Measurements from ENCODE around the gene B4GALT2. TPM values are rescaled to one million over a fixed set of nuclear protein-coding genes. Genes with fewer than 3 reads are reported as not detected.

B4GALT2 gene
- total and polyA plus RNA-seq, 2 donors, result 7.3 to 10.3 TPM

- Histone ChIP-seq H3K36me3 (ENCODE audit: control insufficient read depth in 2 of 2, insufficient read depth in 2 of 2, low read length in 1 of 2) (peaks cover 11 to 15% of the 10 kb centered on the region in 2 donors), H3K4me3 (ENCODE audit: low read length in 2 of 2) (no peak overlapping the region), H3K9me3 (ENCODE audit: control insufficient read depth in 2 of 2, insufficient read depth in 1 of 2, low read length in 1 of 2) (no peaks in the 10 kb centered on the region), H3K27ac (ENCODE audit: low read depth in 1 of 2, low read length in 1 of 2) (no peak overlapping the region), H3K4me1 (ENCODE audit: control insufficient read depth in 2 of 2, insufficient read depth in 2 of 2, low read length in 2 of 2) (peaks cover 5 to 8% of the 10 kb centered on the region in 2 donors), H3K27me3 (ENCODE audit: control insufficient read depth in 2 of 2, insufficient read depth in 1 of 2, low read length in 1 of 2) (no peaks in the 10 kb centered on the region)
- no peak for DNase-seq (ENCODE audit: low read depth in 6 of 9, low spot score in 9 of 9)
- WGBS, result 96% methylated on average over 8 of the region's 8 CpGs
Observed at GRCh38 chr1:43952731-43953346, 26.2 kb upstream of the B4GALT2 start.

- WGBS, result 95% methylated on average over 3 of the region's 3 CpGs
- no peak overlapping the region for H3K4me3 ChIP-seq (ENCODE audit: low read length in 2 of 2)
- peaks cover 13 to 17% of the 10 kb centered on the region in 2 donors for H3K36me3 ChIP-seq (ENCODE audit: control insufficient read depth in 2 of 2, insufficient read depth in 2 of 2, low read length in 1 of 2)
- DNase-seq (ENCODE audit: low read depth in 6 of 9, low spot score in 9 of 9), result no peak
- no peak overlapping the region for H3K27ac ChIP-seq (ENCODE audit: low read depth in 1 of 2, low read length in 1 of 2)
- peaks cover 0 to 4% of the 10 kb centered on the region in 2 donors for H3K4me1 ChIP-seq (ENCODE audit: control insufficient read depth in 2 of 2, insufficient read depth in 2 of 2, low read length in 2 of 2)
- no peaks in the 10 kb centered on the region for H3K27me3 ChIP-seq (ENCODE audit: control insufficient read depth in 2 of 2, insufficient read depth in 1 of 2, low read length in 1 of 2)
- H3K9me3 ChIP-seq (ENCODE audit: control insufficient read depth in 2 of 2, insufficient read depth in 1 of 2, low read length in 1 of 2), result no peaks in the 10 kb centered on the region
Observed at GRCh38 chr1:43953361-43953760, 25.6 kb upstream of the B4GALT2 start.

GRCh38 chr1:43954036-43954435 lies 25.0 kb upstream of the B4GALT2 start:
- peaks cover 19 to 24% of the 10 kb centered on the region in 2 donors for H3K36me3 ChIP-seq (ENCODE audit: control insufficient read depth in 2 of 2, insufficient read depth in 2 of 2, low read length in 1 of 2)
- WGBS, result 96% methylated on average over 5 of the region's 5 CpGs

GRCh38 chr1:43956234-43956633 lies 22.8 kb upstream of the B4GALT2 start:
- no peaks in the 10 kb centered on the region for H3K9me3 ChIP-seq (ENCODE audit: control insufficient read depth in 2 of 2, insufficient read depth in 1 of 2, low read length in 1 of 2)
- H3K36me3 ChIP-seq (ENCODE audit: control insufficient read depth in 2 of 2, insufficient read depth in 2 of 2, low read length in 1 of 2), result peaks cover 21 to 28% of the 10 kb centered on the region in 2 donors
- no peak overlapping the region for H3K27ac ChIP-seq (ENCODE audit: low read depth in 1 of 2, low read length in 1 of 2)
- 99% methylated on average over 8 of the region's 8 CpGs for WGBS
- DNase-seq (ENCODE audit: low read depth in 6 of 9, low spot score in 9 of 9), result no peak
- H3K4me3 ChIP-seq (ENCODE audit: low read length in 2 of 2), result no peak overlapping the region
- no peaks in the 10 kb centered on the region for H3K27me3 ChIP-seq (ENCODE audit: control insufficient read depth in 2 of 2, insufficient read depth in 1 of 2, low read length in 1 of 2)
- H3K4me1 ChIP-seq (ENCODE audit: control insufficient read depth in 2 of 2, insufficient read depth in 2 of 2, low read length in 2 of 2), result no peaks in the 10 kb centered on the region

More at GRCh38 chr1:43954036-43954435, 25.0 kb upstream of the B4GALT2 start:
- no peak overlapping the region for H3K27ac ChIP-seq (ENCODE audit: low read depth in 1 of 2, low read length in 1 of 2)
- H3K27me3 ChIP-seq (ENCODE audit: control insufficient read depth in 2 of 2, insufficient read depth in 1 of 2, low read length in 1 of 2), result no peaks in the 10 kb centered on the region
- no peaks in the 10 kb centered on the region for H3K4me1 ChIP-seq (ENCODE audit: control insufficient read depth in 2 of 2, insufficient read depth in 2 of 2, low read length in 2 of 2)
- no peak for DNase-seq (ENCODE audit: low read depth in 6 of 9, low spot score in 9 of 9)
- no peaks in the 10 kb centered on the region for H3K9me3 ChIP-seq (ENCODE audit: control insufficient read depth in 2 of 2, insufficient read depth in 1 of 2, low read length in 1 of 2)
- H3K4me3 ChIP-seq (ENCODE audit: low read length in 2 of 2), result no peak overlapping the region

GRCh38 chr1:43957407-43958040 lies 21.5 kb upstream of the B4GALT2 start:
- Histone ChIP-seq H3K4me3 (ENCODE audit: low read length in 2 of 2) (no peak overlapping the region), H3K4me1 (ENCODE audit: control insufficient read depth in 2 of 2, insufficient read depth in 2 of 2, low read length in 2 of 2) (no peaks in the 10 kb centered on the region), H3K36me3 (ENCODE audit: control insufficient read depth in 2 of 2, insufficient read depth in 2 of 2, low read length in 1 of 2) (peaks cover 20 to 28% of the 10 kb centered on the region in 2 donors), H3K27ac (ENCODE audit: low read depth in 1 of 2, low read length in 1 of 2) (no peak overlapping the region), H3K27me3 (ENCODE audit: control insufficient read depth in 2 of 2, insufficient read depth in 1 of 2, low read length in 1 of 2) (no peaks in the 10 kb centered on the region), H3K9me3 (ENCODE audit: control insufficient read depth in 2 of 2, insufficient read depth in 1 of 2, low read length in 1 of 2) (no peaks in the 10 kb centered on the region)
- DNase-seq (ENCODE audit: low read depth in 6 of 9, low spot score in 9 of 9), result no peak
- 94% methylated on average over 7 of the region's 7 CpGs for WGBS

- no peaks in the 10 kb centered on the region for H3K27me3 ChIP-seq (ENCODE audit: control insufficient read depth in 2 of 2, insufficient read depth in 1 of 2, low read length in 1 of 2)
- WGBS, result 97% methylated on average over 9 of the region's 9 CpGs
- no peak overlapping the region for H3K27ac ChIP-seq (ENCODE audit: low read depth in 1 of 2, low read length in 1 of 2)
- no peak overlapping the region for H3K4me3 ChIP-seq (ENCODE audit: low read length in 2 of 2)
- H3K9me3 ChIP-seq (ENCODE audit: control insufficient read depth in 2 of 2, insufficient read depth in 1 of 2, low read length in 1 of 2), result no peaks in the 10 kb centered on the region
- peaks cover 25 to 28% of the 10 kb centered on the region in 2 donors for H3K36me3 ChIP-seq (ENCODE audit: control insufficient read depth in 2 of 2, insufficient read depth in 2 of 2, low read length in 1 of 2)
- H3K4me1 ChIP-seq (ENCODE audit: control insufficient read depth in 2 of 2, insufficient read depth in 2 of 2, low read length in 2 of 2), result no peaks in the 10 kb centered on the region
- DNase-seq (ENCODE audit: low read depth in 6 of 9, low spot score in 9 of 9), result no peak
Observed at GRCh38 chr1:43958351-43959255, 20.4 kb upstream of the B4GALT2 start.

- 97% methylated on average over 8 of the region's 8 CpGs for WGBS
Observed at GRCh38 chr1:43960798-43961197, 18.2 kb upstream of the B4GALT2 start.

GRCh38 chr1:43961692-43962091 lies 17.3 kb upstream of the B4GALT2 start:
- H3K4me1 ChIP-seq (ENCODE audit: control insufficient read depth in 2 of 2, insufficient read depth in 2 of 2, low read length in 2 of 2), result no peaks in the 10 kb centered on the region
- DNase-seq (ENCODE audit: low read depth in 6 of 9, low spot score in 9 of 9), result no peak
- WGBS, result 95% methylated on average over 3 of the region's 3 CpGs
- H3K9me3 ChIP-seq (ENCODE audit: control insufficient read depth in 2 of 2, insufficient read depth in 1 of 2, low read length in 1 of 2), result no peaks in the 10 kb centered on the region
- H3K4me3 ChIP-seq (ENCODE audit: low read length in 2 of 2), result no peak overlapping the region
- H3K36me3 ChIP-seq (ENCODE audit: control insufficient read depth in 2 of 2, insufficient read depth in 2 of 2, low read length in 1 of 2), result peaks cover 25 to 27% of the 10 kb centered on the region in 2 donors
- H3K27ac ChIP-seq (ENCODE audit: low read depth in 1 of 2, low read length in 1 of 2), result no peak overlapping the region
- H3K27me3 ChIP-seq (ENCODE audit: control insufficient read depth in 2 of 2, insufficient read depth in 1 of 2, low read length in 1 of 2), result no peaks in the 10 kb centered on the region

More at GRCh38 chr1:43960798-43961197, 18.2 kb upstream of the B4GALT2 start:
- peaks cover 27 to 28% of the 10 kb centered on the region in 2 donors for H3K36me3 ChIP-seq (ENCODE audit: control insufficient read depth in 2 of 2, insufficient read depth in 2 of 2, low read length in 1 of 2)
- no peak overlapping the region for H3K4me3 ChIP-seq (ENCODE audit: low read length in 2 of 2)
- H3K27me3 ChIP-seq (ENCODE audit: control insufficient read depth in 2 of 2, insufficient read depth in 1 of 2, low read length in 1 of 2), result no peaks in the 10 kb centered on the region
- no peak overlapping the region for H3K27ac ChIP-seq (ENCODE audit: low read depth in 1 of 2, low read length in 1 of 2)
- H3K9me3 ChIP-seq (ENCODE audit: control insufficient read depth in 2 of 2, insufficient read depth in 1 of 2, low read length in 1 of 2), result no peaks in the 10 kb centered on the region
- H3K4me1 ChIP-seq (ENCODE audit: control insufficient read depth in 2 of 2, insufficient read depth in 2 of 2, low read length in 2 of 2), result no peaks in the 10 kb centered on the region
- no peak for DNase-seq (ENCODE audit: low read depth in 6 of 9, low spot score in 9 of 9)

- Histone ChIP-seq H3K27ac (ENCODE audit: low read depth in 1 of 2, low read length in 1 of 2) (no peak overlapping the region), H3K36me3 (ENCODE audit: control insufficient read depth in 2 of 2, insufficient read depth in 2 of 2, low read length in 1 of 2) (peaks cover 22 to 27% of the 10 kb centered on the region in 2 donors), H3K4me1 (ENCODE audit: control insufficient read depth in 2 of 2, insufficient read depth in 2 of 2, low read length in 2 of 2) (no peaks in the 10 kb centered on the region), H3K9me3 (ENCODE audit: control insufficient read depth in 2 of 2, insufficient read depth in 1 of 2, low read length in 1 of 2) (no peaks in the 10 kb centered on the region), H3K4me3 (ENCODE audit: low read length in 2 of 2) (no peak overlapping the region), H3K27me3 (ENCODE audit: control insufficient read depth in 2 of 2, insufficient read depth in 1 of 2, low read length in 1 of 2) (no peaks in the 10 kb centered on the region)
- no peak for DNase-seq (ENCODE audit: low read depth in 6 of 9, low spot score in 9 of 9)
- 94% methylated on average over 2 of the region's 2 CpGs for WGBS
Observed at GRCh38 chr1:43962324-43962723, 16.7 kb upstream of the B4GALT2 start.
